HG03039 (cell line): ENCODE measurements around the gene CNDP1.
"Not testable (repeated sequence)": the region's sequence is repeated elsewhere in the genome, so short reads cannot be mapped to it uniquely, and the experiment has no call there.

ENCODE experiments used
- ATAC-seq: cut with Tn5 transposase; IDR thresholded peaks from one replicate; pipeline ENCODE4 v1.9.1; 2021; ENCODE audit warnings: mild to moderate bottlenecking, moderate library complexity; ENCODE audit not compliant: unreplicated experiment

Gene CNDP1

GRCh38 chr18:74534150-74534969, at the start of gene CNDP1:
Gene CNDP1 (plus strand): TSS chr18:74534500. CDS start chr18:74534668, 168 bp downstream.
- no peak for ATAC-seq

- ATAC-seq: no peak
Measured at GRCh38 chr18:74486119-74486849, 48.0 kb upstream of the CNDP1 start.

- ATAC-seq: no peak
Measured at GRCh38 chr18:74488354-74488753, 45.9 kb upstream of the CNDP1 start.

GRCh38 chr18:74488864-74489263, 45.4 kb upstream of the CNDP1 start:
- no peak for ATAC-seq

- no peak for ATAC-seq
Measured at GRCh38 chr18:74489676-74490075, 44.6 kb upstream of the CNDP1 start.

GRCh38 chr18:74492259-74492658, 42.0 kb upstream of the CNDP1 start:
- ATAC-seq: no peak

GRCh38 chr18:74493689-74494088, 40.6 kb upstream of the CNDP1 start:
- ATAC-seq: no peak

- ATAC-seq: no peak
Measured at GRCh38 chr18:74494514-74494913, 39.8 kb upstream of the CNDP1 start.

- peak; percentile 74 for ATAC-seq
Measured at GRCh38 chr18:74495581-74496507, 38.5 kb upstream of the CNDP1 start, which contains the start of gene CNDP2. Gene CNDP2 (plus strand): TSS chr18:74496363. CDS start chr18:74499974, 3,611 bp downstream.

- peak; percentile 18 for ATAC-seq
Measured at GRCh38 chr18:74496508-74497323, 37.6 kb upstream of the CNDP1 start.

GRCh38 chr18:74497324-74497676, 37.0 kb upstream of the CNDP1 start:
- no peak for ATAC-seq

GRCh38 chr18:74497778-74498177, 36.5 kb upstream of the CNDP1 start:
- ATAC-seq: no peak

- ATAC-seq: peak; percentile 32
Measured at GRCh38 chr18:74498712-74499627, 35.3 kb upstream of the CNDP1 start.

- ATAC-seq: peak; percentile 31
Measured at GRCh38 chr18:74499633-74500032, 34.7 kb upstream of the CNDP1 start.

GRCh38 chr18:74500372-74500771, 33.9 kb upstream of the CNDP1 start:
- ATAC-seq: no peak

- ATAC-seq: not testable (repeated sequence)
Measured at GRCh38 chr18:74500774-74501173, 33.5 kb upstream of the CNDP1 start.

- ATAC-seq: no peak
Measured at GRCh38 chr18:74501386-74501785, 32.9 kb upstream of the CNDP1 start.

GRCh38 chr18:74503137-74503536, 31.2 kb upstream of the CNDP1 start:
- ATAC-seq: no peak

GRCh38 chr18:74505776-74506175, 28.5 kb upstream of the CNDP1 start:
- ATAC-seq: no peak
